ENCODE data around the gene NIPBL. TPM values are rescaled to one million over a fixed set of nuclear protein-coding genes. Genes with fewer than 3 reads are reported as not detected.
"Not testable (repeated sequence)": the region's sequence is repeated elsewhere in the genome, so short reads cannot be mapped to it uniquely, and the experiment has no call there.

Gene NIPBL
- total RNA-seq, 1 donor from 2014 or later: 92.7 TPM

DNA sequence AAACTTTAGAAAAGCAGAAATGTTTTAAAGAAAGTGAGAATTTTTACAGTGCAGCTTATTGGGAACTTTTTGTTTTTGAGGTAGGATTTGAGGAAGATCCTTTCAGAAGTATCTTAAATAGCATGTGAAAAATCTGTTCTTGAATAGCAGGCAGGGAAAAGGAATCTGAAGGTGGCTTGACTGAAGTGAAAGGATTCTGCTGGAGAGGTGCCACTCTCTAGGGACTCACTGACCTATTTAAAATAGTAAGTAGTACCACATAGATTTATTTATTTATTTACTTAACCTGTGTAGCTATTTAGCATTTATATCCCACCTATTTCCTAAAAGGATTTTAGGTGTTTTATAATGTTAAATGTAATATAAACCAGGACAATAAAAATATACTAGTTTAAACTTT, 69.1 kb downstream of the NIPBL start:
- no peak for DNase-seq (ENCODE audit: low spot score)

DNA sequence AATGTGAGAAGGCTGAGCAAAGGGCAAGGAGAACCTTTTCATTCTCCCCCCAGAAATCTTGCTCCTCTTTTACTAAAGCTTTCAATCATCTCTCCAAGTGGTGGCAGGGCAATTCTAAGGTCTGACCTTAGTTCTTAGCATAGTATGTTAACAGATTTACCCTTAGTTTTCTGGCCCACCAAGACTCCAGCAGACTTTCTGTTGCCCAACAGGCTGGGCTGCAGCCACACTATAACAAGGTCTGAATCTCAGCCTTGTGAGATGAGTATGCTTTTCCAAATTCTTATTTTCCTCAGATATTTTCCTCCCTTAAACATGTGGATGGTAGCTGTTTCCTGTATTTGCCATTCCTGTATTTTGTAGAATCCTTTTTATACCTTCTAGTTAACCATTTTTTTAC, 69.5 kb downstream of the NIPBL start:
- no peak for DNase-seq (ENCODE audit: low spot score)

- no peak for DNase-seq (ENCODE audit: low spot score)
These were observed 71.5 kb downstream of the NIPBL start for GRCh38 chr5:36948041-36948440.

GRCh38 chr5:36948650-36949049, 72.1 kb downstream of the NIPBL start:
- no peak for DNase-seq (ENCODE audit: low spot score)

DNA sequence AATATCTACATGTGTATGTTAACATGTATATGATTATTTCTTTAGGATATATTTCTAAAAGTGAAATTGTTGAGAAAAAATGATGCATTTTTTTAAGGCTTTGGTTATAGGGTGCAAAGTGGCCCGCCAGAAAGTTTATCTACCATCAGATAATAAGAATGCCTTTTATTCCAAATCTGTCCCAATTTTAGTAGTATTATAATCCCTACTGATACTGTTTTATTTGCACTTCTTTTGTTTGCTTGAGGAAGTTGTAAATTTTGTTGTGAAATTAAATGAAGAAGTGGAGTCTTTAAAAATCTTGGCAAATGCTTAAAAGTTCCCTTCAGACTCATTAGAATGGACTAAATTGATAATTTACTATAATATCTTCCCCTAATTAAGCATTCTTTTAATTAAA, 73.0 kb downstream of the NIPBL start:
- DNase-seq (ENCODE audit: low spot score): no peak

GRCh38 chr5:36950586-36951457, 74.3 kb downstream of the NIPBL start:
- DNase-seq (ENCODE audit: low spot score): no peak

- no peak for DNase-seq (ENCODE audit: low spot score)
These were observed 76.5 kb downstream of the NIPBL start for GRCh38 chr5:36953043-36953442.

DNA sequence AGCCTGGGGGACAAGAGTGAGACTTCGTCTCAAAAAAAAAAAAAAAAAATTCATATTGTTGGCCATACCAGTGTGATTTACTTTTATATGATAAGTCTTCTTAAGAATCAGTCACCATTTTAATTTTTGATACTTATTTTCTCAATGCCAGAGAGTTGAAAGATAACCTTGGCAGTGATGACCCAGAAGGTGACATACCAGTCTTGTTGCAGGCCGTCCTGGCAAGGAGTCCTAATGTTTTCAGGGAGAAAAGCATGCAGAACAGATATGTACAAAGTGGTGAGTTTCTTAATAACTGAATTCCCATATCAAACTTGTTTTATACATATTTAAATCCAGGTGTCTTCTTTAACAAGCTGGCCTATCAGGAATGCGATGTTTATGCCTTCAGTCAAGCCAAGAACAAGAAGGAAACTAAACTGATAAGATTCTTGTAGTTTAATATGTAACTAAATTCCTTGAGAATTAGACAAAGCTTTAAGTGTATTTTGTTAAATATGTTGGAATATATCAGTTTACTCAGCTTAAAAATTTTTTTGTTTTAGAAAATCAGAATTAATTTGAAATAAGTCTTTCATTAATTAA, 81.5 kb downstream of the NIPBL start:
- no peak for DNase-seq (ENCODE audit: low spot score)

DNA sequence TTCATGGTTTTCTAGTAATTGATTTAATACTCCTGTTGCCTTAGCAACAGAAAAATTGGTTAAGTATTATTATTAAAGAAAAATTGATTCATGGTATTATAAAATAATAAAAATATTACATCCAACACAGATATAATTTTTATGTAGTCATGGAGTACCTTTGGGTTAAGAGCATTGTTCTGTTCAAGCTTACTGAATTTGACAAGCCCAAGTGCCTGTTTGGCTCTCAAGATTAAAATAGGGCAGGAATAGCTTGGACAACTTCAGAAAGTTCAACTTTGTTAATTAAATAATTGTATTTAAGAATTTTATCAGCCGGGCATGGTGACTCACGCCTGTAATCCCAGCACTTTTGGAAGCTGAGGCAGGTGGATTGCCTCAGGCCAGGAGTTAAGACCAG, 82.0 kb downstream of the NIPBL start:
- DNase-seq (ENCODE audit: low spot score): no peak

- DNase-seq (ENCODE audit: low spot score): no peak
These were observed 88.6 kb downstream of the NIPBL start for GRCh38 chr5:36965179-36965578.

GRCh38 chr5:36969700-36970395, 93.3 kb downstream of the NIPBL start:
- no peak for DNase-seq (ENCODE audit: low spot score)

DNA sequence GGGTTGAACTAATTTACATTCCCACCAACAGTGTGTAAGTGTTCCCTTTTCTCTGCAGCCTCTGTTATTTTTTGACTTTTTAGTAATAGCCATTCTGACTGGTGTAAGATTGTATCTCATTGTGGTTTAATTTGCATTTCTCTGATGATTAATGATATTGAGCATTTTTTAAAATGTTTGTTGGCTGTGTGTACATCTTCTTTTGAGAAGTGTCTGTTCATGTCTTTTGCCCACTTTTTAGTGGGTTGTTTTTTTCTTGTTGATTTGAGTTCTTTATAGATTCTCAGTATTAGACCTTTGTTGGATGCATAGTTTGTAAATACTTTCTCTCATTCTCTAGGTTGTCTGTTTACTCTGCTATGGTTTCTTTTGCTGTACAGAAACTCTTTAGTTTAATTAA, 101.6 kb downstream of the NIPBL start:
- no peak for DNase-seq (ENCODE audit: low spot score)

DNA sequence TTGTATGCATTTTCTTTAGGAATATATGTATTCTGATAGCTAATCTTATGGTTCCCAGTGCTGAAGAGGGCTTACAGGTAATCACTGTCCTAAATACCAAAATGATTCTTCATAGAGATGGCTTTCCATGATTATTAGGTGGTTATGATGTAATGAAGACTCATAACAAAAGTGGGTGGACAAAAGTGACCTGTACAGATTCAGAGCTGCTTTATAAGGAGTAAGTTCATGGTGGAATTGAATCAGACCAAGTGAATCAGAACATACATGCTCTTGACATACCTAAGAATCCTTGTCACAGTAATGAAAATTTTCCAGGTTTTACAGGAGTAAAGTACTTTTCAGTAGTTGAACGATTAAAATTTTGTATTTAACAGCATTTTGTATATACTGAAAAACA, 105.6 kb downstream of the NIPBL start:
- DNase-seq (ENCODE audit: low spot score): no peak

- DNase-seq (ENCODE audit: low spot score): no peak
These were observed 108.8 kb downstream of the NIPBL start for GRCh38 chr5:36985387-36985786.

- DNase-seq (ENCODE audit: low spot score): no peak
These were observed 111.8 kb downstream of the NIPBL start for GRCh38 chr5:36988396-36988795.

- no peak for DNase-seq (ENCODE audit: low spot score)
These were observed 122.0 kb downstream of the NIPBL start for GRCh38 chr5:36998578-36998977.

DNA sequence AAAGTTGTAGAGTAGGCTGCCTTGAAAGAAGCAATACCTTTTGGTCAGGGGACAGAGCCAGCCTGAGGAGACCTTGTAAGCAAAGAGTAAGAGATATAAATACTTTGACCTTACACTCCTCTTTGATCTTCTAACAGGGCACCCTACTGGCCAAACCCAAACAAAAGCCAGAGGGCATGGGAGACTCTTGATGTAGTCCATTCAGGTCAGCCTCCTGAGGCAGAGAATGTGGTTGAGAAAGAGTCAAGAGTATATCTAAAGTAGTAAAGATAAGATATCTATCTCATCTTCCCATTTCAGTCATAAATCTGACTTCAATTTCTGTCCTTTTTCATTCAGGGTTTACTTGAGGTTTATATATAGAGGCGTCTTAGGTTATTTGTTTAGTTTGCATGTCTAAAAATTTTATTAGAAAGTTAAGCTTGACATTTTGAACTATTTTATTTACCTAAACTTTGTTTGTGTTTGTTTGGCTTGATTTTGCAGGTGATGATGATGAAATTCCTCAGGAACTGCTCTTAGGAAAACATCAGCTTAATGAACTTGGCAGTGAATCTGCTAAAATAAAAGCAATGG, 125.7 kb downstream of the NIPBL start:
- DNase-seq (ENCODE audit: low spot score): no peak

GRCh38 chr5:37005252-37005651, 128.7 kb downstream of the NIPBL start:
- no peak for DNase-seq (ENCODE audit: low spot score)

GRCh38 chr5:37005946-37006540, 129.5 kb downstream of the NIPBL start:
- DNase-seq (ENCODE audit: low spot score): no peak

DNA sequence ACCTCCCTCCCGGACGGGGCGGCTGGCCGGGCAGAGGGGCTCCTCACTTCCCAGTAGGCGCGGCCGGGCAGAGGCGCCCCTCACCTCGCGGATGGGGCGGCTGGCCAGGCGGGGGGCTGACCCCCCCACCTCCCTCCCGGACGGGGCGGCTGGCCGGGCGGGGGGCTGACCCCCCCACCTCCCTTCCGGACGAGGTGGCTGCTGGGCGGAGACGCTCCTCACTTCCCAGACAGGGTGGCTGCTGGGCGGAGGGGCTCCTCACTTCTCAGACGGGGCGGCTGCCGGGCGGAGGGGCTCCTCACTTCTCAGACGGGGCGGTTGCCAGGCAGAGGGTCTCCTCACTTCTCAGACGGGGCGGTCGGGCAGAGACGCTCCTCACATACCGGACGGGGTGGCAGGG, 136.6 kb downstream of the NIPBL start:
- not testable (repeated sequence) for DNase-seq (ENCODE audit: low spot score)

DNA sequence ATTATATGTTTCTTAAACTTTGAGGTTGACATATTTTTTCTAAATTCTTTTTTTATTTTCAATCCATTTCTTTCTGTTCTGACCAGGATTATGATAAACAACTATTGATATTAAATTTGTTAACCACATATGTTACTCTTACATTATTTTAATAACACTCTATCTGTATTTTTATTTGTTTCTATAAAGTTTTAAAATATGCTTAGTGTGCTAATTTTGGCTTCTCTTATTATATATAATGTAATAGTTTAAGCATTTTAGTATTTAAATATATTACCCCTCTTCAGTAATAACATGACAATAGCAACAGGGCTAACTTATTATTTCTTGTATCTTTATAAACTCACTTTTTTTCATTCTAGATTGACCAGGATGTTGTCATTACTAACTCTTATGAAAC, 137.8 kb downstream of the NIPBL start:
- no peak for DNase-seq (ENCODE audit: low spot score)

Measured in ureter (tissue), 1 donor.